ENCODE measurements around the gene TRIL.

Gene TRIL

GRCh38 chr7:29000717-29001076, 42.6 kb upstream of the TRIL start:
- TF ChIP-seq CTCF (IDR thresholded peaks at IDR 0.05; ENCODE audit: insufficient read depth, low read length, missing control alignments), result no peak
- ChIA-PET CTCF (interaction anchor here (1.0 kb wide), 1 partner anchor 43 kb away, joined by 4 read pairs; the partner anchor contains the start of gene TRIL), POLR2A (no interaction called here)
- H3K4me3 ChIP-seq (ENCODE audit: low read depth, low read length), result no peak overlapping the region
- DNase-seq (ENCODE audit: low read depth, low spot score), result no peak

GRCh38 chr7:28999895-29000716, 42.0 kb upstream of the TRIL start:
- TF ChIP-seq CTCF (IDR thresholded peaks at IDR 0.05; ENCODE audit: insufficient read depth, low read length, missing control alignments), result no peak
- no peak overlapping the region for H3K4me3 ChIP-seq (ENCODE audit: low read depth, low read length)
- DNase-seq (ENCODE audit: low read depth, low spot score), result no peak
- ChIA-PET CTCF (interaction anchor here (1.1 to 1.5 kb wide), 2 partner anchors 8 to 47 kb away, joined by 3 to 4 read pairs; no protein-coding TSS in a partner anchor), POLR2A (no interaction called here)

- CTCF ChIA-PET, result interaction anchor here (1.1 to 1.5 kb wide), 2 partner anchors 9 to 46 kb away, joined by 3 to 4 read pairs; no protein-coding TSS in a partner anchor
These were observed 41.3 kb upstream of the TRIL start for GRCh38 chr7:28999427-28999826.

GRCh38 chr7:28998105-28998504, 40.0 kb upstream of the TRIL start:
- H3K4me3 ChIP-seq (ENCODE audit: low read depth, low read length), result no peak overlapping the region
- ChIA-PET CTCF (interaction anchor here (0.7 to 2.2 kb wide), 2 partner anchors 71 to 75 kb away, joined by 4 to 5 read pairs; no protein-coding TSS in a partner anchor), POLR2A (no interaction called here)
- no peak for DNase-seq (ENCODE audit: low read depth, low spot score)
- TF ChIP-seq CTCF (IDR thresholded peaks at IDR 0.05; ENCODE audit: insufficient read depth, low read length, missing control alignments), result no peak

More at GRCh38 chr7:28999427-28999826, 41.3 kb upstream of the TRIL start:
- no peak for TF ChIP-seq CTCF (IDR thresholded peaks at IDR 0.05; ENCODE audit: insufficient read depth, low read length, missing control alignments)
- DNase-seq (ENCODE audit: low read depth, low spot score), result no peak
- no peak overlapping the region for H3K4me3 ChIP-seq (ENCODE audit: low read depth, low read length)
- POLR2A ChIA-PET, result no interaction called here

- no peak for TF ChIP-seq CTCF (IDR thresholded peaks at IDR 0.05; ENCODE audit: insufficient read depth, low read length, missing control alignments)
- no peak for DNase-seq (ENCODE audit: low read depth, low spot score)
- CTCF ChIA-PET, result interaction anchor here (2.2 kb wide), 1 partner anchor 69 kb away, joined by 5 read pairs; no protein-coding TSS in a partner anchor
- POLR2A ChIA-PET, result no interaction called here
- H3K4me3 ChIP-seq (ENCODE audit: low read depth, low read length), result no peak overlapping the region
These were observed 38.7 kb upstream of the TRIL start for GRCh38 chr7:28996836-28997235.

GRCh38 chr7:28993371-28993770, 35.2 kb upstream of the TRIL start:
- CTCF ChIA-PET, result no interaction called here
- no peak for TF ChIP-seq CTCF (IDR thresholded peaks at IDR 0.05; ENCODE audit: insufficient read depth, low read length, missing control alignments)
- H3K4me3 ChIP-seq (ENCODE audit: low read depth, low read length), result no peak overlapping the region
- DNase-seq (ENCODE audit: low read depth, low spot score), result no peak
- POLR2A ChIA-PET, result no interaction called here

Measured in AG04449 (cell line).